HG03108 (cell line): Measurements from ENCODE around the gene PLRG1.

Source experiments
- ATAC-seq: cut with Tn5 transposase; IDR thresholded peaks from one replicate; pipeline ENCODE4 v1.9.1; 2021; ENCODE audit warnings: moderate library complexity; ENCODE audit not compliant: unreplicated experiment

The PLRG1 gene

DNA sequence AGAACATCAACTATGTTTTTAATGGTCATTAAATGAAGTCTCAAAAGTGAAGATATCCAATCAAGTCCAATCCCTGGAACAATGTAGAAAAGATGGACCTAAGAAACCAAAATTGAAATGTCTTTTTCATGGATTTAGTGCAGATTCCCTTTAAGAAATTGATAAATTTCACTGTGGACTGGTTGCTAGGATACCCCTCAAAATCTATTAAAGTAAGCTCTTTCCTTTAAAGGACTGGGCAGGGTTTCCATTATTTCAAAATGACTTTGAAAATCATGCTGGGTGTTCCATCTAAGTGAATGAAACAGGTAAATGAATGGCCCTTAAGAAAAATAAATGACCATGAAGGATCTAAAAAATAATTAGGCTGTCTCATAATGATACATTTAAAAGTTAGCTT lies 28.6 kb downstream of the PLRG1 start:
- ATAC-seq = no peak

GRCh38 chr4:154519214-154519613 lies 31.0 kb downstream of the PLRG1 start:
- ATAC-seq = no peak

GRCh38 chr4:154517591-154517990 lies 32.6 kb downstream of the PLRG1 start:
- no peak for ATAC-seq

DNA sequence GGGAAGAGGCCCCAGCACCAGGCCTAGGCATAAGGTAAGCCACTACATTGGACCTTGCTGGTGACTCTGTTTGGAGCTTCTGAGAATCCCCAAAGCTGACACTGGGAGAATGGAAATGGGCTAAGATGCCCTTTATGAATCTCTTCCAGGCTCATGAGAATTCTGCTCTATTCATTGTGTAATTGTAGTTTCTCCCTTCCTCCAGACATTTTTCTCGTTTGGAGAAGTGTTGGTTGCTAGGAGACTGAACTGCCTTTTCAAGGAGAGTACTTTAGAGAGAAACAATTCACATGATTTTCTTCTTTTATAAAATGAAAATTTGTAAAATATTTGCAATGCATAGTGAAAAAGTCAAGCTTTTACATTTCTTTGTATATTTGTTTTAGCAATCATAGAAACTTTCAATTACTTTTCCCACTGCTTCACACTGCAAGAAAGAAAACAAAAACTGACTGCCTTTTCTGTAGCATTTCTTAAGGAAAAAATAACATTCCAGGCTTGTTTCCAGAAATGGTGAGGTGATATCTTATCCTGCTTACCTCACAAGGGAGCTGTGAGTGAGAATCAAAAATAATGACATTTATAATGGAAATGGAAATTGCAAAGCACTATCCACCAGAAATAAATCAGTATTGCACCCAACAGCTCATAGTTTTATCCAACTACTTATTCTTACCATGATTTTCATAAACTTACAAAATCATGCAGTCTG lies 33.7 kb downstream of the PLRG1 start:
- ATAC-seq = no peak

GRCh38 chr4:154511981-154512380 lies 38.2 kb downstream of the PLRG1 start:
- ATAC-seq = no peak

DNA sequence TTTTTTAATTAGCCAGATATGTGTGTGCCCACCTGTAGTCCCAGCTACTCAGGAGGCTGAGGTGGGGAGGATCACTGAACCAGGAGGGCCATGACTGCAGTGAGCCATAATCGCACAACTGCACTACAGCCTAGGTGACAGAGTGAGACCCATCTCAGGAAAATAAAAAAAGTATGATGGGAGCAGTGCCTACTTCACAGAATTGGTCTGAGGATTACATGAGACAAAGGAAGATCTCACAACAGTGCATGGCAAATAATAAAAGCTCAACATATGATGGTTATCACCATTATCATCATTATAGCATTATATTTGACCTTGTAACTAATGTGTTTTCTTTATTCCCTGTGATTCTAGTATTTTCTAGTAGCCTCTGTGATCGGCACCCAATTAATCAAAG lies 38.7 kb downstream of the PLRG1 start:
- no peak for ATAC-seq

- no peak for ATAC-seq
Measured at GRCh38 chr4:154507156-154507555, 43.0 kb downstream of the PLRG1 start.

GRCh38 chr4:154506253-154506652 lies 43.9 kb downstream of the PLRG1 start:
- no peak for ATAC-seq

DNA sequence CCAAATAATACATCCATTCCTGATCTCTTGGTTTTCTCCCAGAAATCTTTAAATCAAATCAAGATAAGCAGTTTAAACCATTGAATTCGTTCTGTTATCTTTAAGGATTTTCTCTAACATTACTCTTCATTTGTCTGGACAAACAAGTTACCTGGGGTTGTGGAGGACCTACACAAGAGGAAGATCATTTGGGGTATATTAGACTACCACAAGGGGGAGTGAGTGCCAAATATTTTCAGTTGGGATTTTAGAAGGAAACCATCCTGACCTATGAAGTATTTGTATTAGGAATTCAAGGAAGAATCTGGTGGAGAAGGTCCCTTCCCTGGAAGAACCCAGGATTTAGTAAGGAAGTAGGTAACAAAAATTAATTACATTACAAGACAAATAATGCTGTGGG lies 46.6 kb downstream of the PLRG1 start:
- no peak for ATAC-seq

DNA sequence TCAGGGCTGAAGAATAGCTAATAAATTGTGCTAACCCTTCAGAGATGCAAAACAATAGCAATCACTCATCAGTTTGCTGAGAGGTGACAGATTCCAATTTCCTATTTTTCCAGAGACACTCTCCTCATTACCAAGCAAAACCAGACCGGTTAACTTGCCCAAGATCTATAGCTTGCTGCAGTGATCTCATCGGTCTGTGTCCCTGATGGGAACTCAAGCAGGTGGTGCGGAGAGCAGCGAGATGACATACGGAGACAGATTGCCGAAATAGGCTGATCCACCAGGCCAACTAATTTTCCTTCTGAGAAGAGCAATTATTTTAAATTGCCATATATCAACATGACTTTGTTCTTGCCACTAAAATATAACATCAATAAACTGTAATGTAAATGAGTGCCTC lies 48.1 kb downstream of the PLRG1 start:
- no peak for ATAC-seq

- no peak for ATAC-seq
Measured at GRCh38 chr4:154497889-154498288, 52.3 kb downstream of the PLRG1 start.

GRCh38 chr4:154495867-154496266 lies 54.3 kb downstream of the PLRG1 start:
- ATAC-seq = no peak

GRCh38 chr4:154492288-154492687 lies 57.9 kb downstream of the PLRG1 start:
- no peak for ATAC-seq

GRCh38 chr4:154491341-154492271 lies 58.6 kb downstream of the PLRG1 start, which contains the start of gene DCHS2:
DCHS2 (minus strand) TSS chr4:154491799; CDS start chr4:154491355, 444 bp downstream.
- peak; percentile 60 for ATAC-seq

DNA sequence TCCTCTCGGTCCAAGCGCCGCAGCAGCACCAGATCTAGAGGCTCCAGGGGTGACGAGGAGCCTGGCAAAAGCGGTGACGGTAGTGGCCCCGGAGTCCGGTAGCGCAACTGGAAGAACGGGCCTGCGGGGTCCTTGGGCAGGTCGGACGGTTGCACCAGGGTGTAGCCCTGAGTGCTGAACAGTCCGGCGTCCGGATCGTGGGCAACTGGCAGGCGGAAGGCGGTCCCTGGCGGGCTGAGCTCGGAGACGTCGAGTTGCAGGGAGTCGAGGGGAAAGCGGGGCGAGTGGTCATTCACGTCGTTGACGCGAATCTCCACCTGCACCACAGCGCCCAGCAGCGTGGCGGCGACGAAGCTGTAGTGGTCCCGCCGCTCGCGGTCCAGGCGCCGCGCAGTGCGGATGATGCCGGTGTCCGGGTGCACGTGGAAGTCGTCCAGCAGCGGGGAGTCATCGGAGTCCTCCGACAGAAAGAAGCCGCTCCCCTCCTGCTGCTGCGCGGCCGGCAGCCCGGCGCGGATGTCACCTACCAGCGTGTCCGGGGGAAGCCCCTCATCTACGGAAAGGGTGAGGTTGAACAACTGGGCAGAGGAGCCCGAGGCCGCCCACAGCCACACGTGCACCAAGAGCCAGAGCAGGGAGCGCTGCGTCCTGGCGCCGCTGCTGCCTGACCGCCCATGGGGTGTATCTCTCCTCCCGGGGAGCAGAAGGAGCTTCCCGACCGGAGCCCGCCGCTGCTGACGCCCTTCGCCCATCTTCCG lies 59.4 kb downstream of the PLRG1 start:
- ATAC-seq = peak; percentile 69

DNA sequence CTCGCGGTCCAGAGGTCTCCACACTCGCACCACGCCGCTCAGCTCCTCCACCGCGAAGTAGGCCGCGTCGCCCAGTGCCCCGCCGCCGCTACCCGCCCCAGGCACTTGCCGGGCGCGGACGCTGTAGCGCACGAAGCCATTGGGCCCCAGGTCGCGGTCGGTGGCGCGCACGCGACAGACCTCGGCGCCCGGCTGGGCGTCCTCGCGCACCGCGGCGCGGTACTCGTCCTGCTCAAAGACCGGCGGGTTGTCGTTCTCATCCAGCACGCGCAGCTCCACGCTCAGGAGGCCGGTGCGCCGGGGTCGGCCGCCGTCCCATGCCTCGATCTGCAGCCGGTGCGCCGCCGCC lies 60.0 kb downstream of the PLRG1 start:
- ATAC-seq = no peak

DNA sequence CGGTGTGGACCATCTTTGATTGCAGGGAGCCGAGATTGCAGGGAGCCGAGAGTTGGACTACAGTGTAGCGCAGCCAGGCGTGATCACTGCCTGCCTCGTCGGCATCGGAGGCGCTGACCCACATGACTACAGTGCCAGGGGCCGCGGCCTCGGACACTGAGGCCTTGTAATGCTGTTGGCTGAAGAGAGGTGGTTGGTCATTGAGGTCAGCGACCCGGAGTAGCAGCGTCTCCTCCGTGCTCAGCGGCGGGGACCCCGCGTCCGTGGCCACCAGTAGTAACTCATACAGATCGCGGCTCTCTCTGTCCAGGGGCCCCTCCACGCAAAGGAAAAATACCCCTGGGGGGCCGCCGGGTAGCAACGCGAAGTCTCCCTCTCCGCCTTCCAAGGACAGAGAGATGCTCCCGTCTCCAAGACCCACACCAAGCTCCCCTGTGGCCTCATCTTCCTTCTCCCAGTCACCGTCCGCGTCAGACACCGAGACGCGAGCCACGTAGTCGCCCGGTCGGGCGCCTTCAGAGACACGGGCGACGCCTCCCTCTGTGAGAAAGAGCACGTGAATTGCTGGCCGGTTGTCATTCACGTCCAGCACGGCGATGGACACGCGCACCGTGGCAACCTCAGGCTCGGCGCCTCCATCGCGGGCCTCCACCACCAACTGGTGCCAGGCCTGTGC lies 60.5 kb downstream of the PLRG1 start:
- ATAC-seq = no peak

DNA sequence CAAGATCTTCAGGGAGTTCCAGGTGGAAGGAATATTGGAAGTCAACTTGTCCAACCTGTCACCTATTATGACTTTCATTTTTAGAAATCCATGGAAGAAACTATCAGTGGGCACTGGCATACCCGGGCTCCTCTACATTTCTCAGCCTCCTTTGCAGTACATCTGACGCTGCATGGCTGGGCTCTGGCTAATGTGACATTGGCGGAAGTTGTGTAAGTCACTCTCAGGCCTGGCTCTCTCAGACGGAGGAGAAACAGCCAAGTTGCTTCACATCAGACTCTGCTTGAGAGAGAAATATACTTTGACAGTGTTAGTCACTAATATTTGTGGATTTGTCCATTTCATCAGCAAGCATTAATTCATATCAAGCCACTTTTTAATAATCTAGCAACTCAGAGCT lies 63.1 kb downstream of the PLRG1 start:
- ATAC-seq = no peak

GRCh38 chr4:154485127-154485773 lies 65.0 kb downstream of the PLRG1 start:
- ATAC-seq = peak; percentile 97
